Adrenal gland (tissue), 5 donors: ENCODE results near the gene SPTLC2.

Source experiments
- POLR2A ChIP-seq, 2 donors: fragments of 450-650 bp; IDR thresholded peaks; one replicate each; pipeline ENCODE4 v1.6.1; 2017; ENCODE audit warnings: antibody characterized with exemption in 2 of 2, mild to moderate bottlenecking in 2 of 2, moderate library complexity in 1 of 2
- TF ChIP-seq, protein P1 (sequence below), 6 experiments: fragments of 450-650 bp in 4 of 6; fragments of 200-600 bp in 2 of 6; sonication (generic) in 1 of 6; IDR thresholded peaks; 1 replicate in 5 of 6; 2 replicates in 1 of 6; pipeline versions ENCODE4 v1.5.1 to v1.8.0; 2016 to 2021; ENCODE audit warnings: antibody characterized with exemption in 6 of 6, mild to moderate bottlenecking in 2 of 6, moderate library complexity in 1 of 6
- donor health status: DM: no; HTN: no; CAD: no.

DNA sequence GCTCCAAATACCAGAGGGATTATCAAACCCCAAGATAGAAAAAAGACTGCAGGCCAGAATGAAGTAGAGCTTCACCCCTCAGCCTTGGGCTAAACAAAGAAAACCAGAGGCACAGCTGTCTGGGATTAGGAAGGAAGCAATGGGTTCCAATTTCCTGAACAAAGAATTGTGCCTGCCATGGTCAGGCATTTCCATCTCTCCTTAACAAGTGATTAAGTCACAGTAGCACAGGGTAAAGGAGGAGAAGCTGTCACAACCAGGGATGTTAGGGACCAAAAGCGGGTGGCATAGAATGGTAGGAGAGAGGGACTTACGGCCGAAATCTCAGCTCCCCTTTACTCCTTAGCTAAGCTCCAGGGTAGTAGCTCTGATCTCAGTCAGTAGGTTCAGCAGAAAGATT is 33.9 kb downstream of the SPTLC2 start:
- TF ChIP-seq, protein P1, sequence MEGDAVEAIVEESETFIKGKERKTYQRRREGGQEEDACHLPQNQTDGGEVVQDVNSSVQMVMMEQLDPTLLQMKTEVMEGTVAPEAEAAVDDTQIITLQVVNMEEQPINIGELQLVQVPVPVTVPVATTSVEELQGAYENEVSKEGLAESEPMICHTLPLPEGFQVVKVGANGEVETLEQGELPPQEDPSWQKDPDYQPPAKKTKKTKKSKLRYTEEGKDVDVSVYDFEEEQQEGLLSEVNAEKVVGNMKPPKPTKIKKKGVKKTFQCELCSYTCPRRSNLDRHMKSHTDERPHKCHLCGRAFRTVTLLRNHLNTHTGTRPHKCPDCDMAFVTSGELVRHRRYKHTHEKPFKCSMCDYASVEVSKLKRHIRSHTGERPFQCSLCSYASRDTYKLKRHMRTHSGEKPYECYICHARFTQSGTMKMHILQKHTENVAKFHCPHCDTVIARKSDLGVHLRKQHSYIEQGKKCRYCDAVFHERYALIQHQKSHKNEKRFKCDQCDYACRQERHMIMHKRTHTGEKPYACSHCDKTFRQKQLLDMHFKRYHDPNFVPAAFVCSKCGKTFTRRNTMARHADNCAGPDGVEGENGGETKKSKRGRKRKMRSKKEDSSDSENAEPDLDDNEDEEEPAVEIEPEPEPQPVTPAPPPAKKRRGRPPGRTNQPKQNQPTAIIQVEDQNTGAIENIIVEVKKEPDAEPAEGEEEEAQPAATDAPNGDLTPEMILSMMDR (IDR thresholded peaks at IDR 0.05): no peak
- no peak for TF ChIP-seq POLR2A (IDR thresholded peaks at IDR 0.05)
